Vagina (tissue), 2 donors: ENCODE results near the gene IFRD1. TPM values are rescaled to one million over a fixed set of nuclear protein-coding genes. Genes with fewer than 3 reads are reported as not detected.
"Not testable (repeated sequence)": the region's sequence is repeated elsewhere in the genome, so short reads cannot be mapped to it uniquely, and the experiment has no call there.

Experiments used
- DNase-seq, 2 donors: peaks; one replicate each; pipeline ENCODE4 v3.0.0-alpha.2; 2017; ENCODE audit errors: extremely low spot score in 2 of 2
- H3K27ac ChIP-seq: fragments of 200-600 bp; sonication (generic); one replicate; pipeline ENCODE4 v1.5.1; 2019
- H3K27me3 ChIP-seq: fragments of 200-600 bp; sonication (generic); one replicate; pipeline ENCODE4 v1.5.1; 2019
- H3K36me3 ChIP-seq, 2 donors: fragments of 200-600 bp; sonication (generic); one replicate each; pipeline ENCODE4 v1.5.1; 2017 to 2019
- H3K4me1 ChIP-seq: fragments of 200-600 bp; sonication (generic); one replicate; pipeline ENCODE4 v1.5.1; 2019
- H3K4me3 ChIP-seq, 2 donors: fragments of 200-600 bp; sonication (generic); 1 replicate in 1 of 2; 2 replicates in 1 of 2; pipeline ENCODE4 v1.5.1; 2016 to 2019
- H3K9me3 ChIP-seq: fragments of 200-600 bp; sonication (generic); one replicate; pipeline ENCODE4 v1.5.1; 2019
- CTCF ChIP-seq, 3 experiments: fragments of 450-650 bp in 2 of 3; fragments of 200-600 bp in 1 of 3; sonication (generic) in 1 of 3; IDR thresholded peaks; one replicate each; pipeline ENCODE4 v1.5.1; 2017 to 2019; ENCODE audit warnings: antibody characterized with exemption in 3 of 3, mild to moderate bottlenecking in 2 of 3, moderate library complexity in 2 of 3
- POLR2A ChIP-seq, 2 donors: fragments of 450-650 bp; IDR thresholded peaks; one replicate each; pipeline ENCODE4 v1.6.1; 2017; ENCODE audit warnings: antibody characterized with exemption in 2 of 2, mild to moderate bottlenecking in 2 of 2, moderate library complexity in 2 of 2
- POLR2AphosphoS5 ChIP-seq, 2 donors: sonication (generic); formaldehyde crosslinking; IDR thresholded peaks; one replicate each; pipeline ENCODE4 v1.9.0; 2017; ENCODE audit warnings: antibody characterized with exemption in 2 of 2, mild to moderate bottlenecking in 2 of 2, low read depth in 1 of 2; ENCODE audit not compliant: insufficient read depth in 1 of 2
- intact Hi-C: fragments of 100-400 bp; cut with DNase I; formaldehyde crosslinking; loops from one replicate; pipeline ENCODE4 v1.15.1; 2023
- total RNA-seq: library from RNA; depleted of rRNA; stranded (reverse); fragments of >200 nt; gene quantifications from one replicate; pipeline ENCODE4 v1.2.3, GENCODE V29; 2016

IFRD1 gene
- total RNA-seq, 1 donor from 2014 or later, result 70.2 TPM

GRCh38 chr7:112512451-112513210 lies 62.4 kb downstream of the IFRD1 start:
- Histone ChIP-seq H3K9me3 (no peaks in the 10 kb centered on the region), H3K27me3 (no peaks in the 10 kb centered on the region), H3K4me1 (no peaks in the 10 kb centered on the region), H3K27ac (no peak overlapping the region), H3K36me3 (no peaks in the 10 kb centered on the region), H3K4me3 (no peak overlapping the region)
- intact Hi-C loops, result no loop called here
- TF ChIP-seq POLR2A (IDR thresholded peaks at IDR 0.05) (no peak), POLR2AphosphoS5 (IDR thresholded peaks at IDR 0.05; ENCODE audit: insufficient read depth in 1 of 2, low read depth in 1 of 2) (no peak), CTCF (IDR thresholded peaks at IDR 0.05) (no peak)
- DNase-seq, result no peak

- Histone ChIP-seq H3K36me3 (no peaks in the 10 kb centered on the region), H3K9me3 (no peaks in the 10 kb centered on the region), H3K4me3 (no peak overlapping the region), H3K27me3 (no peaks in the 10 kb centered on the region), H3K27ac (no peak overlapping the region), H3K4me1 (no peaks in the 10 kb centered on the region)
- intact Hi-C loops, result no loop called here
- TF ChIP-seq POLR2A (IDR thresholded peaks at IDR 0.05), result no peak
- no peak for TF ChIP-seq CTCF (IDR thresholded peaks at IDR 0.05)
- no peak for TF ChIP-seq POLR2AphosphoS5 (IDR thresholded peaks at IDR 0.05; ENCODE audit: insufficient read depth in 1 of 2, low read depth in 1 of 2)
- DNase-seq, result no peak
These were observed 65.7 kb downstream of the IFRD1 start for GRCh38 chr7:112515989-112516388.

GRCh38 chr7:112516418-112516817 lies 66.2 kb downstream of the IFRD1 start:
- H3K4me3 ChIP-seq, DNase-seq, H3K36me3 ChIP-seq, intact Hi-C loops, H3K4me1 ChIP-seq, H3K9me3 ChIP-seq, H3K27me3 ChIP-seq, H3K27ac ChIP-seq: not testable (repeated sequence)

GRCh38 chr7:112517487-112517886 lies 67.2 kb downstream of the IFRD1 start:
- Histone ChIP-seq H3K9me3 (no peaks in the 10 kb centered on the region), H3K4me3 (no peak overlapping the region), H3K27ac (no peak overlapping the region), H3K36me3 (no peaks in the 10 kb centered on the region), H3K4me1 (no peaks in the 10 kb centered on the region), H3K27me3 (no peaks in the 10 kb centered on the region)
- DNase-seq, result no peak
- TF ChIP-seq POLR2AphosphoS5 (IDR thresholded peaks at IDR 0.05; ENCODE audit: insufficient read depth in 1 of 2, low read depth in 1 of 2) (no peak), CTCF (IDR thresholded peaks at IDR 0.05) (no peak), POLR2A (IDR thresholded peaks at IDR 0.05) (no peak)
- intact Hi-C loops, result no loop called here

- no peak overlapping the region for H3K27ac ChIP-seq
- no peak for DNase-seq
- no peaks in the 10 kb centered on the region for H3K9me3 ChIP-seq
- H3K4me1 ChIP-seq, result no peaks in the 10 kb centered on the region
- H3K4me3 ChIP-seq, result no peak overlapping the region
- no peaks in the 10 kb centered on the region for H3K36me3 ChIP-seq
- intact Hi-C loops, result no loop called here
- H3K27me3 ChIP-seq, result no peaks in the 10 kb centered on the region
- TF ChIP-seq POLR2AphosphoS5 (IDR thresholded peaks at IDR 0.05; ENCODE audit: insufficient read depth in 1 of 2, low read depth in 1 of 2), result no peak
- TF ChIP-seq CTCF (IDR thresholded peaks at IDR 0.05), result no peak
- TF ChIP-seq POLR2A (IDR thresholded peaks at IDR 0.05), result no peak
These were observed 70.5 kb downstream of the IFRD1 start for GRCh38 chr7:112520787-112521186.
